ENCODE data around the gene TNIK. TPM values are rescaled to one million over a fixed set of nuclear protein-coding genes. Genes with fewer than 3 reads are reported as not detected.
A peak's percentile ranks its signal among the peaks of the same experiment; 100 is the strongest.

Gene TNIK
- total and polyA plus RNA-seq, 10 of the 15 experiments (the other 5 are each of a cell fraction or from before 2014, with no cell fraction given): 13.9 to 74.3 (median 48.2) TPM

- DNase-seq (ENCODE audit: low read depth, low spot score) (no peak), ATAC-seq (no peak), FAIRE-seq (no peak)
- Histone ChIP-seq H3K4me1 (ENCODE audit: control insufficient read depth, insufficient read depth, low read length) (peaks cover 14% of the 10 kb centered on the region), H3K27ac (ENCODE audit: control insufficient read depth, insufficient read depth) (no peak overlapping the region), H3K4me3 (no peak overlapping the region), H3K4me2 (ENCODE audit: control insufficient read depth, insufficient read depth) (no peak overlapping the region), H3K9ac (ENCODE audit: control insufficient read depth, insufficient read depth, low read length) (no peak overlapping the region), H3K9me3 (replicated peaks; ENCODE audit: control insufficient read depth, insufficient read depth, low read length) (peaks cover 2% of the 10 kb centered on the region; the same call in 2 of the 3 replicates), H4K20me1 (ENCODE audit: control insufficient read depth, insufficient read depth) (no peaks in the 10 kb centered on the region), H3K27me3 (replicated peaks in 1 of 2; ENCODE audit: control insufficient read depth in 2 of 2, insufficient read depth in 2 of 2, low read length in 1 of 2) (no peaks in the 10 kb centered on the region), H3K79me2 (ENCODE audit: control insufficient read depth, insufficient read depth, low read length) (no peaks in the 10 kb centered on the region), H3K36me3 (ENCODE audit: control insufficient read depth in 2 of 2, insufficient read depth in 2 of 2, low read length in 1 of 2) (peaks cover 10 to 44% of the 10 kb centered on the region in 2 experiments), H2AFZ (ENCODE audit: control insufficient read depth, low read depth, low read length) (no peak overlapping the region)
- no peak for TF ChIP-seq ZNF622 (IDR thresholded peaks at IDR 0.05)
- TF ChIP-seq POLR2A (IDR thresholded peaks at IDR 0.05; ENCODE audit: low read depth, low read length): 0 out of 2 replicates have a peak, but pooled peaks have one; percentile 19
- TF ChIP-seq ZBTB4 (CRISPR knock-in tag; IDR thresholded peaks at IDR 0.05): no peak
- 0 out of 6 replicates have a peak, but pooled peaks of 1 of the 3 experiments have one; percentile 14 for TF ChIP-seq CTCF (IDR thresholded peaks at IDR 0.05 in 2 of 3, conservative IDR thresholded peaks at IDR 0.05 in 1 of 3; ENCODE audit: control insufficient read depth in 2 of 3, extremely low read depth in 1 of 3, insufficient read depth in 1 of 3, low read depth in 3 of 3, low read length in 3 of 3)
- no peak for TF ChIP-seq TARDBP (IDR thresholded peaks at IDR 0.05; ENCODE audit: borderline replicate concordance)
- TF ChIP-seq PBX3 (IDR thresholded peaks at IDR 0.05; ENCODE audit: insufficient replicate concordance, low read depth, low read length): no peak
- TF ChIP-seq SIX5 (IDR thresholded peaks at IDR 0.05; ENCODE audit: low read depth, low read length, severe bottlenecking): no peak
- TF ChIP-seq KDM1A (IDR thresholded peaks at IDR 0.05; ENCODE audit: borderline replicate concordance): no peak
- no peak for TF ChIP-seq TCF12 (IDR thresholded peaks at IDR 0.05; ENCODE audit: low read depth, low read length)
- RAD21 ChIA-PET (ENCODE audit: unreplicated experiment): interaction anchor here (0.8 to 1.0 kb wide), 2 partner anchors 398 to 399 kb away, joined by 3 read pairs; no protein-coding TSS in a partner anchor
- POLR2A ChIA-PET: no interaction called here
- in situ Hi-C loops (cut with MboI): no loop called here
- CTCF ChIA-PET: interaction anchor here (0.7 to 0.8 kb wide), 2 partner anchors 28 to 367 kb away, joined by 3 read pairs; no protein-coding TSS in a partner anchor
- BruUV-seq (replicated peaks): no TSS peak
- intact Hi-C loops (cut with micrococcal nuclease; ENCODE audit: unreplicated experiment): no loop called here
- 95% methylated on average over 5 of the region's 5 CpGs for WGBS (ENCODE audit: insufficient coverage, insufficient replicate concordance, low lambda C conversion rate, missing lambda C conversion rate)
- SMC1A ChIA-PET (ENCODE audit: uncharacterized antibody, unreplicated experiment): interaction anchor here (1.0 to 1.4 kb wide), 2 partner anchors 204 to 398 kb away, joined by 3 to 7 read pairs; no protein-coding TSS in a partner anchor
These were observed 292.1 kb downstream of the TNIK start for GRCh38 chr3:171168086-171168485.

All from GM12878 (cell line).